HEK293T (cell line): ENCODE results near the gene UCHL1.

ENCODE experiments used
- CTCF ChIA-PET: fragments of 350-600 bp; formaldehyde crosslinking; extraction: SDS; loops from one replicate; lab custom pipeline; 2021; ENCODE audit warnings: antibody characterized with exemption, inconsistent platforms; lab: Yijun Ruan, JAX
- POLR2A ChIA-PET: fragments of 350-600 bp; formaldehyde crosslinking; extraction: SDS; loops from one replicate; lab custom pipeline; 2020; ENCODE audit warnings: antibody characterized with exemption, inconsistent platforms; lab: Yijun Ruan, JAX
- DNase-seq: peaks from one replicate; pipeline ENCODE4 v3.0.0; 2012; ENCODE audit warnings: mixed read lengths; ENCODE audit errors: extremely low spot score
- ARNT ChIP-seq: fragments of 450-650 bp; IDR thresholded peaks from 2 replicates; pipeline ENCODE4 v1.6.1; 2017; ENCODE audit warnings: mild to moderate bottlenecking
- BHLHE40 ChIP-seq: fragments of 450-650 bp; IDR thresholded peaks from 2 replicates; pipeline ENCODE4 v1.6.1; 2016; ENCODE audit warnings: mild to moderate bottlenecking, moderate library complexity, borderline replicate concordance
- CTBP1 ChIP-seq: fragments of 450-650 bp; IDR thresholded peaks from 2 replicates; pipeline ENCODE4 v1.6.1; 2016; ENCODE audit warnings: borderline replicate concordance
- ELF4 ChIP-seq: fragments of 450-650 bp; IDR thresholded peaks from 2 replicates; pipeline ENCODE4 v1.6.1; 2017; ENCODE audit warnings: antibody characterized with exemption
- FOXA1 ChIP-seq: fragments of 450-650 bp; IDR thresholded peaks from 2 replicates; pipeline ENCODE4 v1.6.1; 2016; ENCODE audit warnings: mild to moderate bottlenecking
- FOXK2 ChIP-seq: fragments of 450-650 bp; IDR thresholded peaks from 2 replicates; pipeline ENCODE4 v1.6.1; 2016; ENCODE audit warnings: mild to moderate bottlenecking
- FOXM1 ChIP-seq: fragments of 450-650 bp; IDR thresholded peaks from 2 replicates; pipeline ENCODE4 v1.6.1; 2017; ENCODE audit warnings: mild to moderate bottlenecking, borderline replicate concordance
- HDGF ChIP-seq: fragments of 450-650 bp; IDR thresholded peaks from 2 replicates; pipeline ENCODE4 v1.6.1; 2017; ENCODE audit warnings: antibody characterized with exemption, borderline replicate concordance
- L3MBTL2 ChIP-seq: fragments of 450-650 bp; conservative IDR thresholded peaks from 2 replicates; pipeline ENCODE4 v1.6.1; 2016; ENCODE audit warnings: mild to moderate bottlenecking
- LEF1 ChIP-seq: fragments of 450-650 bp; IDR thresholded peaks from 2 replicates; pipeline ENCODE4 v1.6.1; 2017; ENCODE audit warnings: mild to moderate bottlenecking, borderline replicate concordance
- NFRKB ChIP-seq: fragments of 450-650 bp; IDR thresholded peaks from 2 replicates; pipeline ENCODE4 v1.6.1; 2016; ENCODE audit warnings: mild to moderate bottlenecking, moderate library complexity
- SP1 ChIP-seq: fragments of 450-650 bp; IDR thresholded peaks from 2 replicates; pipeline ENCODE4 v1.6.1; 2017
- SUZ12 ChIP-seq: fragments of 450-650 bp; IDR thresholded peaks from 2 replicates; pipeline ENCODE4 v1.6.1; 2016; ENCODE audit warnings: mild to moderate bottlenecking
- TARDBP ChIP-seq: fragments of 450-650 bp; IDR thresholded peaks from 2 replicates; pipeline ENCODE4 v1.6.1; 2016
- ZNF384 ChIP-seq: fragments of 450-650 bp; IDR thresholded peaks from 2 replicates; pipeline ENCODE4 v1.6.1; 2016
- TF ChIP-seq, protein P1 (sequence below): fragments of 450-650 bp; IDR thresholded peaks from 2 replicates; pipeline ENCODE4 v1.6.1; 2016

UCHL1 gene

DNA sequence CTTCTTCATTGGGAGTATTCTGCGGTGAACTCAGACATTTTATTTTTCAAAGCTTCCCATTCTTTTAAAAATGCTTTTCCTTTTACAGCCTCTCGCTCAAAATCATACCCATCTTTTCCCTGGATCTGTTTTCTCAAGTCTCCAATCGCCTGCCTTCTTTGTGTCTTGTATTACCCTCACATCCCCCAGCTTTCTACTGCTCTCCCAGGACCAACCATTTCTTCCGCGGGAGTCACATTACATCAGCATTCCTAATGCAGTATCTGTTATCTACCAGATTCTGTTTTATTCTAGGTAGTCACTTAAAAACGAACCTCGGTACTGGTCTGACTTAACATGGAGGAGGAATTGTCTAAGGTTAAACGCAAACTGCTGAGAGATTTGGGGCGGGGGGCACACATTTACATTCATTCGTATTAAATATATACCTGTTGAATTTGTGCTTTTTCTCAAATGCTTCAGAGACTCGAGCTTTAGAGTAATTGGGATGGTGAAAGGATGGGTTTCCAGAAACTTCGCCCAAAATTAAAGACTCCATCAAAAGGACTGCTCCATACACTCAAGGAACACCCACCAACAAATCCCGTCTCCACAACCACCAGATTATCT is 493 bp upstream of the UCHL1 start:
- peak; percentile 11 for DNase-seq
- POLR2A ChIA-PET = interaction anchor here (0.5 to 5.3 kb wide), 30 partner anchors 8 to 895 kb away, joined by 3 to 36 read pairs (median 5); partner anchors contain the start of gene APBB2
- no peak for TF ChIP-seq BHLHE40
- no peak for TF ChIP-seq HDGF
- no peak for TF ChIP-seq L3MBTL2
- TF ChIP-seq, protein P1, sequence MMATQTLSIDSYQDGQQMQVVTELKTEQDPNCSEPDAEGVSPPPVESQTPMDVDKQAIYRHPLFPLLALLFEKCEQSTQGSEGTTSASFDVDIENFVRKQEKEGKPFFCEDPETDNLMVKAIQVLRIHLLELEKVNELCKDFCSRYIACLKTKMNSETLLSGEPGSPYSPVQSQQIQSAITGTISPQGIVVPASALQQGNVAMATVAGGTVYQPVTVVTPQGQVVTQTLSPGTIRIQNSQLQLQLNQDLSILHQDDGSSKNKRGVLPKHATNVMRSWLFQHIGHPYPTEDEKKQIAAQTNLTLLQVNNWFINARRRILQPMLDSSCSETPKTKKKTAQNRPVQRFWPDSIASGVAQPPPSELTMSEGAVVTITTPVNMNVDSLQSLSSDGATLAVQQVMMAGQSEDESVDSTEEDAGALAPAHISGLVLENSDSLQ = no peak
- TF ChIP-seq ELF4 = no peak
- no peak for TF ChIP-seq NFRKB
- TF ChIP-seq ZNF384 = no peak
- TF ChIP-seq LEF1 = no peak
- TF ChIP-seq FOXA1 = no peak
- TF ChIP-seq SUZ12 = no peak
- TF ChIP-seq FOXM1 = no peak
- TF ChIP-seq CTBP1 = no peak
- TF ChIP-seq SP1 = no peak
- no peak for TF ChIP-seq FOXK2
- no peak for TF ChIP-seq ARNT
- TF ChIP-seq TARDBP = no peak
- CTCF ChIA-PET = interaction anchor here (0.9 kb wide), 1 partner anchor 25 kb away, joined by 3 read pairs; no protein-coding TSS in a partner anchor

DNA sequence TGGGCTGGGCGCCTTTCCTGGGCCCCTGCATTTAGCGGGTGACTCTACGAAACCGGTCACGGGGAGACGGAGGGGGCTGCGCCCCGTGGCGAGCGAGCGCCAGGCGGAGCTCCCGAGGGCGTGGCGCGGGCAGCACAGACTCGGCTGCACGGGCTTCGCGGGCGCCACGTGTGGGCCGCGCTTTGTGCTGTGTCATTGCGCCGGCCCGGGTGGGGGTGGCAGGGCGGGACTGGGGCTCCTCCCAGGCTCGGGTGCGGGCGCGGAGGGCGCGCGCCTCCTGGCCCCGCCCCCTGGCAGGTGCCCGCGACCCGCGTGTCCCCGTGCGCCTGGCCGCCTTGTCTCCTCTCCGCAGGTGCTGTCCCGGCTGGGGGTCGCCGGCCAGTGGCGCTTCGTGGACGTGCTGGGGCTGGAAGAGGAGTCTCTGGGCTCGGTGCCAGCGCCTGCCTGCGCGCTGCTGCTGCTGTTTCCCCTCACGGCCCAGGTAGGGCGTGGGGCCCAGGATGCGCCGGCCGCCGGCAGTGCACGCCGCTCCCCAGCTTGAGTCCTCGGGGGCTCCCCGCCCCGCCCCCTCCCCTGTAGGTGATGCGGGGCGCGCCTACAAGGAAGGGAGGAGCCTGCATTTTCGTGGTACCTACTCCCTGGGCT is 651 bp downstream of the UCHL1 start:
- peak; percentile 30 for DNase-seq
- ChIA-PET CTCF (interaction anchor here (0.9 kb wide), 1 partner anchor 24 kb away, joined by 3 read pairs; no protein-coding TSS in a partner anchor), POLR2A (interaction anchor here (0.6 to 5.3 kb wide), 27 partner anchors 8 to 894 kb away, joined by 3 to 36 read pairs (median 5); partner anchors contain the start of gene APBB2)
- TF ChIP-seq, protein P1 = no peak
- peak; percentile 55; the same call in 1 of the 2 replicates for TF ChIP-seq L3MBTL2

- TF ChIP-seq TARDBP = no peak
- TF ChIP-seq BHLHE40 = no peak
- no peak for TF ChIP-seq ZNF384
- no peak for TF ChIP-seq FOXK2
- no peak for TF ChIP-seq FOXA1
- TF ChIP-seq L3MBTL2 = no peak
- no peak for TF ChIP-seq CTBP1
- TF ChIP-seq ELF4 = no peak
- no peak for TF ChIP-seq SUZ12
- no peak for TF ChIP-seq NFRKB
- TF ChIP-seq HDGF = no peak
- no peak for TF ChIP-seq FOXM1
- TF ChIP-seq SP1 = no peak
- no peak for TF ChIP-seq ARNT
- ChIA-PET CTCF (no interaction called here), POLR2A (interaction anchor here (0.6 to 5.3 kb wide), 5 partner anchors 10 to 103 kb away, joined by 3 to 36 read pairs (median 7); no protein-coding TSS in a partner anchor)
- DNase-seq = no peak
Observed at GRCh38 chr4:41257906-41258305, 1.2 kb downstream of the UCHL1 start.

GRCh38 chr4:41258783-41259182 is 2.1 kb downstream of the UCHL1 start:
- CTCF ChIA-PET = interaction anchor here (0.5 to 1.2 kb wide), 5 partner anchors 43 to 624 kb away, joined by 3 to 4 read pairs (median 3); no protein-coding TSS in a partner anchor
- no peak for TF ChIP-seq ZNF384
- no peak for TF ChIP-seq LEF1
- no peak for TF ChIP-seq NFRKB
- no peak for TF ChIP-seq ELF4
- POLR2A ChIA-PET = interaction anchor here (1.2 to 5.3 kb wide), 4 partner anchors 9 to 102 kb away, joined by 3 to 36 read pairs (median 6); no protein-coding TSS in a partner anchor
- peak; percentile 22 for DNase-seq

GRCh38 chr4:41260116-41260733 is 3.5 kb downstream of the UCHL1 start:
- ChIA-PET CTCF (interaction anchor here (1.1 kb wide), 1 partner anchor 86 kb away, joined by 3 read pairs; no protein-coding TSS in a partner anchor), POLR2A (interaction anchor here (1.9 to 5.3 kb wide), 2 partner anchors 40 to 44 kb away, joined by 5 to 36 read pairs; no protein-coding TSS in a partner anchor)
- DNase-seq = no peak
- TF ChIP-seq SUZ12 (no peak), ARNT (no peak), FOXK2 (no peak), HDGF (no peak), BHLHE40 (no peak), ELF4 (no peak), L3MBTL2 (no peak), FOXA1 (no peak), NFRKB (no peak), ZNF384 (no peak), CTBP1 (no peak), FOXM1 (no peak), TARDBP (no peak), SP1 (no peak), LEF1 (no peak)
- TF ChIP-seq, protein P1 = no peak
